Natural killer cell (primary cell): ENCODE results near the gene C15orf40. TPM values are rescaled to one million over a fixed set of nuclear protein-coding genes. Genes with fewer than 3 reads are reported as not detected.
"Not testable (repeated sequence)": the region's sequence is repeated elsewhere in the genome, so short reads cannot be mapped to it uniquely, and the experiment has no call there.

Experiments
- ATAC-seq, 3 donors: fragments of 150-1000 bp in 2 of 3; fragments of 200-7000 bp in 1 of 3; cut with Tn5 transposase; 1 replicate in 1 of 3; 2 replicates in 2 of 3; pipeline ENCODE4 v1.10.0; 2021; ENCODE audit warnings: mild to moderate bottlenecking in 2 of 3, moderate library complexity in 2 of 3
- DNase-seq, 2 donors: peaks; one replicate each; pipeline versions ENCODE4 v3.0.0 to v3.0.0-alpha.2; 2013 to 2021; ENCODE audit warnings: mixed read lengths in 1 of 2
- H3K27ac ChIP-seq: one replicate; pipeline ENCODE4 v1.5.1; 2013; ENCODE audit warnings: mild to moderate bottlenecking, low read length
- H3K27me3 ChIP-seq: one replicate; pipeline ENCODE4 v1.6.1; 2013; ENCODE audit warnings: low read length; ENCODE audit not compliant: control insufficient read depth, insufficient read depth
- H3K36me3 ChIP-seq: one replicate; pipeline ENCODE4 v1.6.1; 2013; ENCODE audit warnings: low read length; ENCODE audit not compliant: control insufficient read depth, insufficient read depth
- H3K4me1 ChIP-seq: one replicate; pipeline ENCODE4 v1.6.1; 2013; ENCODE audit warnings: low read length; ENCODE audit not compliant: control insufficient read depth, insufficient read depth
- H3K4me3 ChIP-seq: one replicate; pipeline ENCODE4 v1.5.1; 2013; ENCODE audit warnings: low read length
- H3K9me3 ChIP-seq: one replicate; pipeline ENCODE4 v1.6.1; 2013; ENCODE audit warnings: low read length; ENCODE audit not compliant: control insufficient read depth, insufficient read depth
- H3K27ac Mint-ChIP-seq, 2 donors: one replicate each; pipeline ENCODE4 v1.8.0; 2022; ENCODE audit warnings: mild to moderate bottlenecking in 2 of 2, mixed read lengths in 2 of 2, moderate library complexity in 1 of 2
- H3K27me3 Mint-ChIP-seq, 2 donors: one replicate each; pipeline ENCODE4 v1.8.0; 2022; ENCODE audit warnings: low read depth in 2 of 2, mixed read lengths in 2 of 2
- H3K36me3 Mint-ChIP-seq: one replicate; pipeline ENCODE4 v1.8.0; 2022; ENCODE audit warnings: mixed read lengths
- H3K4me1 Mint-ChIP-seq, 2 donors: one replicate each; pipeline ENCODE4 v1.8.0; 2022; ENCODE audit warnings: mixed read lengths in 2 of 2
- H3K4me3 Mint-ChIP-seq: one replicate; pipeline ENCODE4 v1.8.0; 2022; ENCODE audit warnings: mild to moderate bottlenecking, moderate library complexity, mixed read lengths
- H3K9me3 Mint-ChIP-seq, 2 donors: one replicate each; pipeline ENCODE4 v1.8.0; 2022; ENCODE audit warnings: mixed read lengths in 2 of 2
- CTCF ChIP-seq: fragments of 200-600 bp; IDR thresholded peaks from one replicate; pipeline ENCODE4 v1.8.0; 2022; ENCODE audit warnings: antibody characterized with exemption
- WGBS: methylation state at CpG from one replicate; pipeline ENCODE4 v1.1.7; 2013; ENCODE audit warnings: missing lambda C conversion rate; ENCODE audit not compliant: insufficient coverage; 5-methylcytosine and 5-hydroxymethylcytosine counted together
- intact Hi-C: fragments of 100-400 bp; cut with micrococcal nuclease; formaldehyde crosslinking; loops from one replicate; pipeline ENCODE4 v1.14.2; 2022
- total RNA-seq, 4 donors: library from RNA; stranded (reverse); fragments of 120-200 nt in 1 of 4; gene quantifications; one replicate each; pipeline versions ENCODE4 v1.2.3 to v1.2.4, GENCODE V29; 2013 to 2022

C15orf40 gene
- total RNA-seq, 3 donors from 2014 or later (not counting 1 experiment from before 2014, with no cell fraction given) = 12.5 to 16.0 (median 15.1) TPM

- 86% methylated on average over 2 of the region's 3 CpGs for WGBS
- no peaks in the 10 kb centered on the region for H3K4me1 ChIP-seq
- Mint-ChIP-seq H3K4me3 (no peak overlapping the region), H3K36me3 (no peaks in the 10 kb centered on the region), H3K4me1 (no peaks in the 10 kb centered on the region), H3K27me3 (peaks cover 0 to 8% of the 10 kb centered on the region in 2 donors), H3K9me3 (no peaks in the 10 kb centered on the region), H3K27ac (no peak overlapping the region)
- no peaks in the 10 kb centered on the region for H3K36me3 ChIP-seq
- intact Hi-C loops = no loop called here
- no peak for TF ChIP-seq CTCF
- no peaks in the 10 kb centered on the region for H3K9me3 ChIP-seq
- ATAC-seq (no peak), DNase-seq (no peak)
- no peak overlapping the region for H3K27ac ChIP-seq
- H3K27me3 ChIP-seq = no peaks in the 10 kb centered on the region
- H3K4me3 ChIP-seq = no peak overlapping the region
Observed at GRCh38 chr15:82943176-82943575, 68.3 kb downstream of the C15orf40 start.

GRCh38 chr15:82942691-82943090 lies 68.7 kb downstream of the C15orf40 start:
- Mint-ChIP-seq H3K27me3 (peaks cover 0 to 8% of the 10 kb centered on the region in 2 donors), H3K4me3 (no peak overlapping the region), H3K36me3 (no peaks in the 10 kb centered on the region), H3K27ac (no peak overlapping the region), H3K9me3 (no peaks in the 10 kb centered on the region), H3K4me1 (no peaks in the 10 kb centered on the region)
- no peak for TF ChIP-seq CTCF
- Histone ChIP-seq H3K27ac (no peak overlapping the region), H3K27me3 (no peaks in the 10 kb centered on the region), H3K4me1 (no peaks in the 10 kb centered on the region), H3K36me3 (no peaks in the 10 kb centered on the region), H3K4me3 (no peak overlapping the region), H3K9me3 (no peaks in the 10 kb centered on the region)
- intact Hi-C loops = no loop called here
- WGBS = 85% methylated on average over 7 of the region's 8 CpGs
- ATAC-seq (no peak), DNase-seq (no peak)

- H3K27me3 ChIP-seq, H3K36me3 ChIP-seq, H3K9me3 Mint-ChIP-seq, H3K27ac ChIP-seq, H3K27me3 Mint-ChIP-seq, intact Hi-C loops, DNase-seq, H3K4me3 Mint-ChIP-seq, H3K9me3 ChIP-seq, H3K4me1 ChIP-seq, H3K4me1 Mint-ChIP-seq, H3K27ac Mint-ChIP-seq, H3K4me3 ChIP-seq, ATAC-seq, H3K36me3 Mint-ChIP-seq: not testable (repeated sequence)
- 99% methylated on average over 6 of the region's 6 CpGs for WGBS
Observed at GRCh38 chr15:82939678-82940077, 71.8 kb downstream of the C15orf40 start.

Other genes with a start within 250 kb of the C15orf40 start
- not detected for gene FSD2, start 205.6 kb downstream of the C15orf40 start, total RNA-seq
- gene WHAMM, start 202.0 kb downstream of the C15orf40 start, total RNA-seq = 10 to 100 TPM; 48.5 to 78.0 (median 67.6) TPM
- gene HOMER2, start 58.9 kb downstream of the C15orf40 start, total RNA-seq = 1 to 10 TPM; 3.6 to 7.0 (median 4.0) TPM
- 10 to 100 TPM; 15.4 to 27.2 (median 25.7) TPM for gene RAMAC, start 25.4 kb downstream of the C15orf40 start, total RNA-seq
- 10 to 100 TPM; 42.5 to 54.4 (median 54.0) TPM for gene BTBD1, start 55.6 kb upstream of the C15orf40 start, total RNA-seq
- gene TM6SF1, start 96.0 kb upstream of the C15orf40 start, total RNA-seq = 10 to 100 TPM; 10.4 to 15.5 (median 12.6) TPM
- gene HDGFL3, start 196.2 kb upstream of the C15orf40 start, total RNA-seq = 10 to 100 TPM; 13.0 to 25.3 (median 21.4) TPM